ENCODE results near the gene DEPDC5.

GRCh38 chr22:31926969-31927368 is 173.2 kb downstream of the DEPDC5 start:
- TF ChIP-seq CTCF (IDR thresholded peaks at IDR 0.05) (no peak), EP300 (IDR thresholded peaks at IDR 0.05) (no peak), POLR2A (IDR thresholded peaks at IDR 0.05) (no peak)

Measured in sigmoid colon (tissue), 4 donors.